Measurements from ENCODE around the gene TKT. TPM values are rescaled to one million over a fixed set of nuclear protein-coding genes. Genes with fewer than 3 reads are reported as not detected.

Gene TKT
- total and polyA plus RNA-seq, 2 of the 13 experiments (the other 11 are each of a cell fraction or from before 2014, with no cell fraction given): 150 to 238 TPM

GRCh38 chr3:53269888-53270880, 14.4 kb upstream of the TKT start (continued):
- 0 out of 2 replicates have a peak, but pooled peaks have one; percentile 39 for TF ChIP-seq CSRNP1 (CRISPR knock-in tag; IDR thresholded peaks at IDR 0.05)
- TF ChIP-seq ZBTB3 (CRISPR knock-in tag; IDR thresholded peaks at IDR 0.05; ENCODE audit: borderline replicate concordance, low read depth): no peak
- no peak for TF ChIP-seq NR2F2 (IDR thresholded peaks at IDR 0.05; ENCODE audit: borderline replicate concordance, low read depth)
- 0 out of 2 replicates have a peak, but pooled peaks have one; percentile 31 for TF ChIP-seq SMAD3 (CRISPR knock-in tag; IDR thresholded peaks at IDR 0.05)
- TF ChIP-seq ZSCAN30 (CRISPR knock-in tag; IDR thresholded peaks at IDR 0.05): no peak
- TF ChIP-seq ZNF430 (CRISPR knock-in tag; IDR thresholded peaks at IDR 0.05): peak; percentile 88; the same call in 1 of the 2 replicates
- no peak for TF ChIP-seq ZNF367 (CRISPR knock-in tag; IDR thresholded peaks at IDR 0.05; ENCODE audit: borderline replicate concordance)
- no peak for TF ChIP-seq ZBTB4 (CRISPR knock-in tag; IDR thresholded peaks at IDR 0.05; ENCODE audit: borderline replicate concordance)
- no peak for TF ChIP-seq JUND (CRISPR knock-in tag; IDR thresholded peaks at IDR 0.05)
- no peak for TF ChIP-seq SKIL (CRISPR knock-in tag; IDR thresholded peaks at IDR 0.05; ENCODE audit: borderline replicate concordance)
- peak; percentile 84 for TF ChIP-seq YEATS2 (CRISPR knock-in tag; IDR thresholded peaks at IDR 0.05; ENCODE audit: borderline replicate concordance)
- TF ChIP-seq PREB (CRISPR knock-in tag; IDR thresholded peaks at IDR 0.05): no peak
- no peak for TF ChIP-seq NR2F1 (CRISPR knock-in tag; IDR thresholded peaks at IDR 0.05)
- TF ChIP-seq PRDM10 (CRISPR knock-in tag; IDR thresholded peaks at IDR 0.05; ENCODE audit: low read depth): 0 out of 2 replicates have a peak, but pooled peaks have one; percentile 24
